ENCODE data around the gene CDK11A.
A peak's percentile ranks its signal among the peaks of the same experiment; 100 is the strongest.
"Not testable (repeated sequence)": the region's sequence is repeated elsewhere in the genome, so short reads cannot be mapped to it uniquely, and the experiment has no call there.

The CDK11A gene

GRCh38 chr1:1683104-1683905 is 40.9 kb downstream of the CDK11A start:
- DNase-seq, result no peak

- no peak for DNase-seq
Observed at GRCh38 chr1:1680912-1681273, 43.3 kb downstream of the CDK11A start.

GRCh38 chr1:1680031-1680911 is 43.9 kb downstream of the CDK11A start:
- DNase-seq, result no peak

GRCh38 chr1:1678581-1679380 is 45.4 kb downstream of the CDK11A start:
- DNase-seq, result peak; percentile 65

- peak; percentile 71 for DNase-seq
Observed at GRCh38 chr1:1677718-1678580, 46.2 kb downstream of the CDK11A start.

GRCh38 chr1:1676087-1676486 is 48.1 kb downstream of the CDK11A start:
- DNase-seq, result not testable (repeated sequence)

GRCh38 chr1:1675218-1675617 is 48.9 kb downstream of the CDK11A start:
- DNase-seq, result not testable (repeated sequence)

GRCh38 chr1:1674806-1675205 is 49.4 kb downstream of the CDK11A start:
- DNase-seq, result not testable (repeated sequence)

GRCh38 chr1:1672181-1672965 is 51.8 kb downstream of the CDK11A start:
- DNase-seq, result no peak

- no peak for DNase-seq
Observed at GRCh38 chr1:1671365-1672119, 52.6 kb downstream of the CDK11A start.

GRCh38 chr1:1670866-1671265 is 53.3 kb downstream of the CDK11A start:
- DNase-seq, result no peak

- no peak for DNase-seq
Observed at GRCh38 chr1:1669468-1670440, 54.4 kb downstream of the CDK11A start.

- DNase-seq, result no peak
Observed at GRCh38 chr1:1666526-1666925, 57.6 kb downstream of the CDK11A start.

GRCh38 chr1:1665815-1666251 is 58.3 kb downstream of the CDK11A start:
- peak; percentile 47 for DNase-seq

- no peak for DNase-seq
Observed at GRCh38 chr1:1664941-1665814, 59.0 kb downstream of the CDK11A start.

GRCh38 chr1:1664318-1664717 is 59.8 kb downstream of the CDK11A start:
- DNase-seq, result not testable (repeated sequence)

- DNase-seq, result not testable (repeated sequence)
Observed at GRCh38 chr1:1662830-1663560, 61.2 kb downstream of the CDK11A start.

Data from CD4-positive, alpha-beta T cell treated with Interleukin-17A for 4 hours (primary cell).